GM23338 (cell line): Measurements from ENCODE around the gene CCDC27.

ENCODE experiments used
- CREB1 ChIP-seq: fragments of 250-450 bp; sonication (Bioruptor Pico); IDR thresholded peaks from 2 replicates; pipeline ENCODE4 v1.5.0; 2020; ENCODE audit warnings: low read depth, mild to moderate bottlenecking, moderate library complexity
- EZH2 ChIP-seq: fragments of 200-600 bp; sonication (generic); IDR thresholded peaks from one replicate; pipeline ENCODE4 v1.8.0; 2017; ENCODE audit warnings: antibody characterized with exemption, mild to moderate bottlenecking, low read depth; ENCODE audit not compliant: unreplicated experiment
- EZH2phosphoT487 ChIP-seq: fragments of 200-600 bp; sonication (generic); IDR thresholded peaks from one replicate; pipeline ENCODE4 v1.8.1; 2018; ENCODE audit warnings: antibody characterized with exemption; ENCODE audit not compliant: unreplicated experiment
- JUNB ChIP-seq: IDR thresholded peaks from one replicate; pipeline ENCODE4 v1.6.1; 2016; ENCODE audit warnings: antibody characterized with exemption; ENCODE audit not compliant: unreplicated experiment
- REST ChIP-seq: IDR thresholded peaks from one replicate; pipeline ENCODE4 v1.6.1; 2018; ENCODE audit warnings: antibody characterized with exemption; ENCODE audit not compliant: unreplicated experiment
- ZNF114 ChIP-seq: fragments of 250-450 bp; sonication (Bioruptor Pico); IDR thresholded peaks from 2 replicates; pipeline ENCODE4 v1.5.0; 2020; ENCODE audit warnings: mild to moderate bottlenecking, moderate library complexity
- TF ChIP-seq, protein P1 (sequence below), 2 experiments: fragments of 200-600 bp in 1 of 2; sonication (generic) in 1 of 2; conservative IDR thresholded peaks; 2 replicates each; pipeline versions ENCODE4 v1.5.1 to v1.6.1; 2016 to 2017; ENCODE audit warnings: antibody characterized with exemption in 2 of 2, low read depth in 2 of 2, mild to moderate bottlenecking in 2 of 2, moderate library complexity in 1 of 2

DNA sequence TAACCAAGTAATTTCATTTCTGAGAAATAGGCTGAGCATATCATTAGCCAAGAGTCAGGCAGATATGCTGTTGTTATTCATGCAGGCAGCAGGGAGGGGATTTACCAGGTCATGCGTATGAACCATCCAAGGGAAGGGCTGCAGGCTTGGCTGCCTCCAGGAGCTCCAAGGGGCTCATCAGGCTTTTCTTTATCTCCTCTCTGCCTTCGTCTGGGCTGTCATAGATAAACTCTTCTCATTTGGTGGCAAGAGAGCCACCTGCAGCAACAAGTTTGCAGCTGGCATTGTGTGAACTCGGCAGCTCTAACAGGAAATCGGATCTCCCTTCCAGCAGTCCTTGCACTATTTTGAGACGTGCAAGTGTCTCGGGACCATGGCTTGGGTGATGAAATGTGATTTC lies 7.5 kb downstream of the CCDC27 start:
- no peak for TF ChIP-seq CREB1 (CRISPR knock-in tag)
- TF ChIP-seq REST, result no peak
- TF ChIP-seq JUNB, result no peak
- TF ChIP-seq, protein P1, sequence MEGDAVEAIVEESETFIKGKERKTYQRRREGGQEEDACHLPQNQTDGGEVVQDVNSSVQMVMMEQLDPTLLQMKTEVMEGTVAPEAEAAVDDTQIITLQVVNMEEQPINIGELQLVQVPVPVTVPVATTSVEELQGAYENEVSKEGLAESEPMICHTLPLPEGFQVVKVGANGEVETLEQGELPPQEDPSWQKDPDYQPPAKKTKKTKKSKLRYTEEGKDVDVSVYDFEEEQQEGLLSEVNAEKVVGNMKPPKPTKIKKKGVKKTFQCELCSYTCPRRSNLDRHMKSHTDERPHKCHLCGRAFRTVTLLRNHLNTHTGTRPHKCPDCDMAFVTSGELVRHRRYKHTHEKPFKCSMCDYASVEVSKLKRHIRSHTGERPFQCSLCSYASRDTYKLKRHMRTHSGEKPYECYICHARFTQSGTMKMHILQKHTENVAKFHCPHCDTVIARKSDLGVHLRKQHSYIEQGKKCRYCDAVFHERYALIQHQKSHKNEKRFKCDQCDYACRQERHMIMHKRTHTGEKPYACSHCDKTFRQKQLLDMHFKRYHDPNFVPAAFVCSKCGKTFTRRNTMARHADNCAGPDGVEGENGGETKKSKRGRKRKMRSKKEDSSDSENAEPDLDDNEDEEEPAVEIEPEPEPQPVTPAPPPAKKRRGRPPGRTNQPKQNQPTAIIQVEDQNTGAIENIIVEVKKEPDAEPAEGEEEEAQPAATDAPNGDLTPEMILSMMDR (conservative IDR thresholded peaks at IDR 0.05; ENCODE audit: low read depth in 2 of 2), result no peak
- TF ChIP-seq EZH2, result no peak
- no peak for TF ChIP-seq EZH2phosphoT487
- no peak for TF ChIP-seq ZNF114 (CRISPR knock-in tag)
